Mucosa of descending colon (tissue), 3 donors: ENCODE results near the gene INPP4B. TPM values are rescaled to one million over a fixed set of nuclear protein-coding genes. Genes with fewer than 3 reads are reported as not detected.

Experiments used
- ATAC-seq: fragments of 200-7000 bp; cut with Tn5 transposase; one replicate; pipeline ENCODE4 v1.9.1; 2020; ENCODE audit warnings: mild to moderate bottlenecking, moderate library complexity
- DNase-seq, 3 donors: peaks; one replicate each; pipeline ENCODE4 v3.0.0-alpha.2; 2020
- H3K36me3 ChIP-seq: fragments of 200-600 bp; one replicate; pipeline ENCODE4 v1.8.0; 2021; ENCODE audit warnings: low read depth, mild to moderate bottlenecking
- H3K4me1 ChIP-seq: fragments of 200-600 bp; one replicate; pipeline ENCODE4 v1.8.0; 2021; ENCODE audit warnings: low read depth, mild to moderate bottlenecking
- H3K4me3 ChIP-seq: fragments of 200-600 bp; one replicate; pipeline ENCODE4 v1.8.0; 2021; ENCODE audit warnings: mild to moderate bottlenecking
- H3K9me3 ChIP-seq: fragments of 200-600 bp; one replicate; pipeline ENCODE4 v1.8.0; 2021; ENCODE audit warnings: mild to moderate bottlenecking
- intact Hi-C, 2 donors: fragments of 100-400 bp; cut with DNase I in 1 of 2; cut with micrococcal nuclease in 1 of 2; formaldehyde crosslinking; loops; one replicate each; pipeline versions ENCODE4 v1.11.0 to v1.11.1; 2022; cut with DNase I, micrococcal nuclease
- total RNA-seq, 3 donors: library from RNA; stranded (reverse); fragmentation: NEBNext Ultra II Directional in 2 of 3; extraction: Animal tissue kit (Norgen Biotek cat#: 25700) in 2 of 3; gene quantifications; one replicate each; pipeline versions ENCODE4 v1.2.1 to v1.2.4, GENCODE V29; 2021 to 2023
- TF ChIP-seq, protein P1 (sequence below): fragments of 200-600 bp; IDR thresholded peaks from one replicate; pipeline ENCODE4 v1.8.0; 2022; ENCODE audit warnings: antibody characterized with exemption, mild to moderate bottlenecking
- donor health status: DM: no; HTN: no; CAD: no; lungs with moderate emphysema.
- donor health status: DM: no; HTN: no; CAD: no.
- donor health status: DM: no; HTN: yes; CAD: no.

The INPP4B gene
- total RNA-seq, 3 donors from 2014 or later, result 22.2 to 27.3 (median 24.1) TPM

DNA sequence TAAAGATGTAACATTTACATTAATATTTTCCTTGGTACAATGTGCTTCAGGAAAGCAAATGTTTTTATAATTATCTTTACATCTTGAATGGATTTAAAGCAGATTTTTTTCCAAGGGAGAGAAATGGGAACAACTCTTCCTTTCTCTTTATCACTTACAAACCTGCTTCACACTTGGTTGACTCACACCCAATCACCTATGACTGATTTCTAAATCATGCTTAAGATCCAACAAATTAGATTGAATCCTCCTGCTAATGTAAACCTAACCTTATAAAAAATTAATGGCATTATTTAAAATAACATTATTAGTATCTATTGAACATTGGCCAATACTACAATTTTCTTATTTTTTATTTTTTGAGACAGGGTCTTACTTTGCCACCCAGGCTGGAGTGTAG, 127.1 kb downstream of the INPP4B start:
- TF ChIP-seq, protein P1, sequence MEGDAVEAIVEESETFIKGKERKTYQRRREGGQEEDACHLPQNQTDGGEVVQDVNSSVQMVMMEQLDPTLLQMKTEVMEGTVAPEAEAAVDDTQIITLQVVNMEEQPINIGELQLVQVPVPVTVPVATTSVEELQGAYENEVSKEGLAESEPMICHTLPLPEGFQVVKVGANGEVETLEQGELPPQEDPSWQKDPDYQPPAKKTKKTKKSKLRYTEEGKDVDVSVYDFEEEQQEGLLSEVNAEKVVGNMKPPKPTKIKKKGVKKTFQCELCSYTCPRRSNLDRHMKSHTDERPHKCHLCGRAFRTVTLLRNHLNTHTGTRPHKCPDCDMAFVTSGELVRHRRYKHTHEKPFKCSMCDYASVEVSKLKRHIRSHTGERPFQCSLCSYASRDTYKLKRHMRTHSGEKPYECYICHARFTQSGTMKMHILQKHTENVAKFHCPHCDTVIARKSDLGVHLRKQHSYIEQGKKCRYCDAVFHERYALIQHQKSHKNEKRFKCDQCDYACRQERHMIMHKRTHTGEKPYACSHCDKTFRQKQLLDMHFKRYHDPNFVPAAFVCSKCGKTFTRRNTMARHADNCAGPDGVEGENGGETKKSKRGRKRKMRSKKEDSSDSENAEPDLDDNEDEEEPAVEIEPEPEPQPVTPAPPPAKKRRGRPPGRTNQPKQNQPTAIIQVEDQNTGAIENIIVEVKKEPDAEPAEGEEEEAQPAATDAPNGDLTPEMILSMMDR, result no peak
- Histone ChIP-seq H3K4me3 (no peak overlapping the region), H3K36me3 (no peaks in the 10 kb centered on the region), H3K9me3 (peaks cover 2% of the 10 kb centered on the region), H3K4me1 (no peaks in the 10 kb centered on the region)
- intact Hi-C loops, result loop anchor here in 1 of 2 donors (10.0 kb wide), 1 partner anchor 594 kb away; no protein-coding TSS in a partner anchor
- ATAC-seq (no peak), DNase-seq (no peak)

DNA sequence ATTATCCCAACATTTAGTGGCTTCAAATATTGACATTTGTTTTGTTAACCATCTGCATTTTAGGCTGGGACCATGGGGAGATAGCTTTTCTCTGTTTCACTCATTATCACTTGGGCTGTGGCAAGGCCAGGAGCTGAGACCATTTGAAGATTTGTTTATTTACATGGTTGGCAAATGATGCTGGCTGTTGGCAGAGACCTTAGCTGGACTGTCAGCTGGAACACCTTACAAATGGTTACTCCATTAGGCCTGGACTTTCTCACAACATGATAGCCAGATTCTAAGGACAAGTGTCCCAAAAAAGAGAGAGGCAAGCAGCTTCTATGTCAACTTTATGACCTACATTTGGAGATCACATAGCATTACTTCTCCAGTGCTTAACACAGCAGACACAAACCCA, 130.4 kb downstream of the INPP4B start:
- no peak for ATAC-seq
- intact Hi-C loops, result loop anchor here in 1 of 2 donors (10.0 kb wide), 1 partner anchor 591 kb away; no protein-coding TSS in a partner anchor
- H3K4me3 ChIP-seq, result no peak overlapping the region

DNA sequence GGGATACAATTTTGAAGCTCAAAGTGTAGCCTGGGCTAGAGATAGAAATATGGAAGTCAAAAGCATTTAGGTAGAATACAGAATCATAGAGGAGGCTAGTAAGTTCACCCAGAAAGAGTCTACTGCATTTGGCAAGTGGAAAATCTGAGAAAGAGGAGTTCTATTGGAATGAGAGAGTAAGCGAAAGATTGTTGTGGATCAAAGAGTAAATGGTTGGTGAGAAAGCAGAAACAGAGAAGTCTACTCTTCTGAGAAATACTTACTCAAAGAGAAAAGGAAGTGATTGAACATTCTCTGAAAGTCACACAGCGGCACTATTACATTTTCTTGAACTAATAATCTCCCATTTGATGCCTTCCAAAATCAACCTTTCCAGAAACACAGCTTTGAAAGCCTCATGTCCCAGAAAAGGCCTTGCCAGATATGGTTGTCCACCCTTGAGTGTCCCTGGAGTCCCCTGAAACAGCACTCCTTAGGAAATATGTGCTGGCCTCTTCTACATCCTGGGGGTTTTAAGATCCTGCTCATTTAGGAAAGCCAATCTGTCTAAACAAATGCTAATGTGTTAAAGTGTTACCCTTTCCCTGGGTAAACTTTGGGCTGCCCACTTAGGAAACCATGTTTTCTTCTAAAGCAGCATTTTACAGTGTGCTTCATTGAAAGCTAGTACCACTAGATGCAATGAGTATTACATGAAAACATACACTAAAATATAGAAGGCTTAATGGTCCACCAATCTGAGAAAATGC, 132.6 kb downstream of the INPP4B start:
- ATAC-seq, result no peak
- DNase-seq, result no peak
- Histone ChIP-seq H3K4me3 (no peak overlapping the region), H3K4me1 (no peaks in the 10 kb centered on the region), H3K9me3 (peaks cover 2% of the 10 kb centered on the region), H3K36me3 (no peaks in the 10 kb centered on the region)
- TF ChIP-seq, protein P1, result no peak
- intact Hi-C loops, result loop anchor here in 1 of 2 donors (10.0 kb wide), 1 partner anchor 589 kb away; no protein-coding TSS in a partner anchor

More for the DNA sequence above, 130.4 kb downstream of the INPP4B start:
- Histone ChIP-seq H3K9me3 (peaks cover 2% of the 10 kb centered on the region), H3K36me3 (no peaks in the 10 kb centered on the region), H3K4me1 (no peaks in the 10 kb centered on the region)
- DNase-seq, result no peak
- TF ChIP-seq, protein P1, result no peak

- ATAC-seq (no peak), DNase-seq (no peak)
- H3K36me3 ChIP-seq, result no peaks in the 10 kb centered on the region
- TF ChIP-seq, protein P1, result no peak
- intact Hi-C loops, result no loop called here
- H3K4me3 ChIP-seq, result no peak overlapping the region
- no peaks in the 10 kb centered on the region for H3K4me1 ChIP-seq
- peaks cover 4% of the 10 kb centered on the region for H3K9me3 ChIP-seq
Measured at GRCh38 chr4:142708231-142708630, 137.9 kb downstream of the INPP4B start.

GRCh38 chr4:142707401-142707800, 138.7 kb downstream of the INPP4B start:
- intact Hi-C loops, result no loop called here
- H3K4me3 ChIP-seq, result no peak overlapping the region
- peaks cover 4% of the 10 kb centered on the region for H3K9me3 ChIP-seq
- no peaks in the 10 kb centered on the region for H3K4me1 ChIP-seq
- TF ChIP-seq, protein P1, result no peak
- H3K36me3 ChIP-seq, result no peaks in the 10 kb centered on the region
- DNase-seq (peak in 1 of 3 donors; percentile 6), ATAC-seq (peak; percentile 41)
